Bronchial smooth muscle cell (primary cell): ENCODE data around the gene KIF19. TPM values are rescaled to one million over a fixed set of nuclear protein-coding genes. Genes with fewer than 3 reads are reported as not detected.

Experiments
- total RNA-seq: library from RNA; depleted of rRNA; stranded (reverse); fragments of >200 nt; gene quantifications from 2 replicates; pipeline ENCODE4 v1.2.1, GENCODE V29; 2014

The KIF19 gene, protein sequence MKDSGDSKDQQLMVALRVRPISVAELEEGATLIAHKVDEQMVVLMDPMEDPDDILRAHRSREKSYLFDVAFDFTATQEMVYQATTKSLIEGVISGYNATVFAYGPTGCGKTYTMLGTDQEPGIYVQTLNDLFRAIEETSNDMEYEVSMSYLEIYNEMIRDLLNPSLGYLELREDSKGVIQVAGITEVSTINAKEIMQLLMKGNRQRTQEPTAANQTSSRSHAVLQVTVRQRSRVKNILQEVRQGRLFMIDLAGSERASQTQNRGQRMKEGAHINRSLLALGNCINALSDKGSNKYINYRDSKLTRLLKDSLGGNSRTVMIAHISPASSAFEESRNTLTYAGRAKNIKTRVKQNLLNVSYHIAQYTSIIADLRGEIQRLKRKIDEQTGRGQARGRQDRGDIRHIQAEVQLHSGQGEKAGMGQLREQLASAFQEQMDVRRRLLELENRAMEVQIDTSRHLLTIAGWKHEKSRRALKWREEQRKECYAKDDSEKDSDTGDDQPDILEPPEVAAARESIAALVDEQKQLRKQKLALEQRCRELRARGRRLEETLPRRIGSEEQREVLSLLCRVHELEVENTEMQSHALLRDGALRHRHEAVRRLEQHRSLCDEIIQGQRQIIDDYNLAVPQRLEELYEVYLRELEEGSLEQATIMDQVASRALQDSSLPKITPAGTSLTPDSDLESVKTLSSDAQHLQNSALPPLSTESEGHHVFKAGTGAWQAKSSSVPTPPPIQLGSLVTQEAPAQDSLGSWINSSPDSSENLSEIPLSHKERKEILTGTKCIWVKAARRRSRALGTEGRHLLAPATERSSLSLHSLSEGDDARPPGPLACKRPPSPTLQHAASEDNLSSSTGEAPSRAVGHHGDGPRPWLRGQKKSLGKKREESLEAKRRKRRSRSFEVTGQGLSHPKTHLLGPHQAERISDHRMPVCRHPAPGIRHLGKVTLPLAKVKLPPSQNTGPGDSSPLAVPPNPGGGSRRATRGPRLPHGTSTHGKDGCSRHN
- not detected in 2 replicates for total RNA-seq

GRCh38 chr17:74325743-74326379 lies at the start of gene KIF19:
KIF19 (plus strand) TSS chr17:74326226; CDS start chr17:74326350, 124 bp downstream.

GRCh38 chr17:74361230-74362068 lies 35.4 kb downstream of the KIF19 start, which contains the start of gene BTBD17:
BTBD17 (minus strand) TSS chr17:74361868; CDS start chr17:74361819, 49 bp downstream.

DNA sequence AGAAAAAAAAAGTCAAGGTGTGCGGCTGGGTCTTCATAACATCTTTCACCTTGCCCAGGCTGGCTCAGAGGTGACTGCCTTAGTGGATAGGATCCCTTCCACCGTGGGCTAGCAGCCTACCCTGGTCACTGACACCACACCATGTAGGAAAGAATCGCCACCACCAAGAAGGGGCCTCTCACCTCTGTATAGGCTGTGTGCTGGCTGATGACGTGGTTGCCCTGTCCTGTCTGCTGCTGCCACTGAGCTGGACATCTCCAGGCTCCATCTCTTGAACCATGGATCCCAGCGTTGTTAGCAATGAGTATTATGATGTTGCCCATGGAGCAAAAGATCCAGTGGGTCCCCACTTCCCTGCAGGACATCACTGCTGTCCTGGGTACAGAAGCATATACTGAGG lies 41.2 kb downstream of the KIF19 start, which contains the start of gene GPR142:
TSS of gene GPR142 (plus strand) at position 301 of the 400 bp plus-strand sequence. CDS start 2,035 bp downstream, outside the sequence.

Other genes with a start within 250 kb of the KIF19 start
- gene RPL38, start 122.5 kb upstream of the KIF19 start, total RNA-seq: 3,252 and 6,020 TPM in 2 replicates
- 5.2 and 5.7 TPM in 2 replicates for gene TTYH2, start 112.7 kb upstream of the KIF19 start, total RNA-seq
- gene DNAI2, start 52.0 kb upstream of the KIF19 start, total RNA-seq: not detected in 2 replicates
- gene BTBD17, start 35.6 kb downstream of the KIF19 start, total RNA-seq: not detected in 2 replicates
- gene GPR142, start 41.3 kb downstream of the KIF19 start, total RNA-seq: 0.16 TPM in 1 of 2 replicates, not detected in the other
- 0.52 and 1.1 TPM in 2 replicates for gene GPRC5C, start 105.9 kb downstream of the KIF19 start, total RNA-seq
- not detected in 2 replicates for gene CD300A, start 140.4 kb downstream of the KIF19 start, total RNA-seq
- gene CD300LB, start 205.2 kb downstream of the KIF19 start, total RNA-seq: not detected in 2 replicates
- gene CD300C, start 219.9 kb downstream of the KIF19 start, total RNA-seq: not detected in 2 replicates
- not detected in 2 replicates for gene CD300H, start 241.3 kb downstream of the KIF19 start, total RNA-seq